H1 (cell line): ENCODE data around the gene STAMBP. TPM values are rescaled to one million over a fixed set of nuclear protein-coding genes. Genes with fewer than 3 reads are reported as not detected.

Experiments used
- EGR1 ChIP-seq: IDR thresholded peaks from 2 replicates; pipeline ENCODE4 v1.6.1; 2011; ENCODE audit warnings: low read depth, low read length, borderline replicate concordance
- polyA plus RNA-seq, 7 experiments: library from polyadenylated mRNA; depleted of rRNA in 3 of 7; stranded (reverse) in 5 of 7; unstranded in 2 of 7; fragments of >200 nt in 5 of 7; fragments of 200-250 nt in 2 of 7; gene quantifications; 1 replicate in 5 of 7; 2 replicates in 1 of 7; 4 replicates in 1 of 7; pipeline versions ENCODE4 v1.2.1 to v1.2.3, GENCODE V29; 2011 to 2013; ENCODE audit warnings: missing spikeins in 2 of 7, mixed read lengths in 2 of 7
- total RNA-seq: library from RNA; stranded (reverse); fragmentation: NEBNext Ultra II Directional; extraction: Animal tissue kit (Norgen Biotek cat#: 25700); gene quantifications from 2 replicates; pipeline ENCODE4 v1.2.1, GENCODE V29; 2021

STAMBP gene
- total and polyA plus RNA-seq, 2 of the 8 experiments (the other 6 are each of a cell fraction or from before 2014, with no cell fraction given), result 35.8 to 49.7 TPM

DNA sequence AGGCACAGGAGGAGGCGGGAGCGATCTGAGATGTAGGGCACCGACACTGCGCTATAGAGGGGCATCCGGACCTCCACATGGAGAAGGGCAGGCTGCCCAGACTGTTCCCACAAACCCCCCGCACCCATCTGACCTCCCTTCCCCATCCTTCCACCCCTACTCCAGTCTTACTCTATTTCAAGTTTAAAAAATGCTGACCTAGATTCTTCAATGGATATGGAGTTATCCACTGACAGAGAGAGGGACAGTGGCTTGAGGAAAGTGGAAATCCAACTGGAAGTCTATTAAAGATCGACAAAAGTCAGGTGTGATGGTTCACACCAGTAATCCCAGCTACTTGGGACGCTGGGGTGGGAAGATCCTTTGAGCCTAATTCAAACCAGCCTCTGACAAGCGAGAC is 92.8 kb downstream of the STAMBP start (continued):
- TF ChIP-seq EGR1, result no peak
